SK-N-SH (cell line): Measurements from ENCODE around the gene TADA3. TPM values are rescaled to one million over a fixed set of nuclear protein-coding genes. Genes with fewer than 3 reads are reported as not detected.

Experiments
- CTCF ChIA-PET: fragments of 300-600, 350-600 bp; formaldehyde crosslinking; extraction: SDS; loops from one replicate; lab custom pipeline; 2021; lab: Yijun Ruan, JAX
- POLR2A ChIA-PET: fragments of 350-600 bp; sonication (Branson Sonifier 250); formaldehyde crosslinking; extraction: SDS; loops from one replicate; lab custom pipeline; 2020; ENCODE audit warnings: antibody characterized with exemption, inconsistent platforms; lab: Yijun Ruan, JAX
- DNase-seq: peaks from one replicate; pipeline ENCODE4 v3.0.0; 2012
- H2AFZ ChIP-seq: fragments of 200-600 bp; sonication (generic); 2 replicates; pipeline ENCODE4 v1.8.1; 2016; ENCODE audit warnings: antibody characterized with exemption, mild to moderate bottlenecking, low read depth
- H3F3A ChIP-seq: fragments of 200-600 bp; sonication (generic); replicated peaks from 2 replicates; pipeline ENCODE3; 2016; ENCODE audit warnings: antibody characterized with exemption, mild to moderate bottlenecking; ENCODE audit not compliant: insufficient read depth
- H3K27ac ChIP-seq, 2 experiments: fragments of 200-500 bp in 1 of 2; fragments of 200-600 bp in 1 of 2; sonication (Bioruptor generic) in 1 of 2; sonication (generic), shearing (Covaris generic) in 1 of 2; 2 replicates each; pipeline versions ENCODE4 v1.5.1 to v1.6.1; 2014 to 2016; ENCODE audit warnings: low read depth in 2 of 2, inconsistent platforms in 1 of 2, low read length in 1 of 2, mild to moderate bottlenecking in 1 of 2, mixed read lengths in 1 of 2
- H3K27me3 ChIP-seq: fragments of 200-600 bp; sonication (generic), shearing (Covaris generic); 2 replicates; pipeline ENCODE4 v1.6.1; 2016; ENCODE audit warnings: mixed run types; ENCODE audit not compliant: insufficient read depth
- H3K36me3 ChIP-seq, 2 experiments: fragments of 200-500 bp in 1 of 2; fragments of 200-600 bp in 1 of 2; sonication (Bioruptor generic) in 1 of 2; sonication (generic) in 1 of 2; replicated peaks in 1 of 2; 2 replicates each; pipeline versions ENCODE3 to v1.5.1; 2014 to 2016; ENCODE audit warnings: low read length in 1 of 2, mild to moderate bottlenecking in 1 of 2; ENCODE audit not compliant: insufficient read depth in 2 of 2, control insufficient read depth in 1 of 2
- H3K4me1 ChIP-seq, 2 experiments: fragments of 200-500 bp in 1 of 2; fragments of 200-600 bp in 1 of 2; sonication (Bioruptor generic) in 1 of 2; sonication (generic), shearing (Covaris generic) in 1 of 2; 2 replicates each; pipeline versions ENCODE4 v1.5.1 to v1.6.1; 2014 to 2016; ENCODE audit warnings: low read depth in 1 of 2, low read length in 1 of 2, mixed run types in 1 of 2; ENCODE audit not compliant: insufficient read depth in 2 of 2, control insufficient read depth in 1 of 2
- H3K4me2 ChIP-seq: fragments of 200-600 bp; sonication (generic), shearing (Covaris generic); 2 replicates; pipeline ENCODE4 v1.6.1; 2017; ENCODE audit warnings: mixed run types
- H3K4me3 ChIP-seq, 2 experiments: fragments of 200-500 bp in 1 of 2; fragments of 200-600 bp in 1 of 2; sonication (Bioruptor generic) in 1 of 2; sonication (generic), shearing (Covaris generic) in 1 of 2; 2 replicates each; pipeline versions ENCODE4 v1.5.1 to v1.8.1; 2014 to 2016; ENCODE audit warnings: low read depth in 2 of 2, inconsistent platforms in 1 of 2, low read length in 1 of 2, mild to moderate bottlenecking in 1 of 2, mixed read lengths in 1 of 2, moderate library complexity in 1 of 2
- H3K79me2 ChIP-seq: fragments of 200-600 bp; sonication (generic); 2 replicates; pipeline ENCODE4 v1.8.1; 2017; ENCODE audit warnings: mild to moderate bottlenecking; ENCODE audit not compliant: insufficient read depth
- H3K9ac ChIP-seq: fragments of 200-600 bp; sonication (generic); 2 replicates; pipeline ENCODE4 v1.6.1; 2017; ENCODE audit warnings: mixed run types
- H3K9me2 ChIP-seq: fragments of 200-600 bp; sonication (generic); 2 replicates; pipeline ENCODE4 v1.6.1; 2017; ENCODE audit warnings: mixed run types
- H3K9me3 ChIP-seq: fragments of 200-600 bp; sonication (generic); 2 replicates; pipeline ENCODE4 v1.6.1; 2017; ENCODE audit warnings: mixed run types, mild to moderate bottlenecking, moderate library complexity
- H4K20me1 ChIP-seq: fragments of 200-600 bp; sonication (generic); 2 replicates; pipeline ENCODE4 v1.6.1; 2017; ENCODE audit warnings: mild to moderate bottlenecking, mixed run types; ENCODE audit not compliant: insufficient read depth
- ELF1 ChIP-seq: IDR thresholded peaks from 2 replicates; pipeline ENCODE4 v1.4.0; 2012
- FOSL2 ChIP-seq: IDR thresholded peaks from 2 replicates; pipeline ENCODE4 v1.4.0; 2012; ENCODE audit warnings: low read depth, mild to moderate bottlenecking, moderate library complexity, borderline replicate concordance
- GATA2 ChIP-seq: sonication (generic); formaldehyde crosslinking; IDR thresholded peaks from 2 replicates; pipeline ENCODE4 v1.5.0; 2020; ENCODE audit warnings: mild to moderate bottlenecking, missing genetic modification reagents
- JUND ChIP-seq: IDR thresholded peaks from 2 replicates; pipeline ENCODE4 v1.4.0; 2012
- MXI1 ChIP-seq: IDR thresholded peaks from 2 replicates; pipeline ENCODE4 v1.6.1; 2012; ENCODE audit warnings: mild to moderate bottlenecking, low read depth, low read length, improper control_type of control experiment
- POLR2AphosphoS5 ChIP-seq: IDR thresholded peaks from 2 replicates; pipeline ENCODE4 v1.6.1; 2012; ENCODE audit warnings: low read depth, low read length
- RAD21 ChIP-seq: IDR thresholded peaks from 2 replicates; pipeline ENCODE4 v1.6.1; 2012; ENCODE audit warnings: mild to moderate bottlenecking, low read length
- SIN3A ChIP-seq: IDR thresholded peaks from 2 replicates; pipeline ENCODE4 v1.6.1; 2012; ENCODE audit warnings: low read depth, mild to moderate bottlenecking, low read length, moderate library complexity, borderline replicate concordance
- TEAD4 ChIP-seq: IDR thresholded peaks from 2 replicates; pipeline ENCODE4 v1.4.0; 2012; ENCODE audit warnings: mild to moderate bottlenecking, borderline replicate concordance; ENCODE audit not compliant: insufficient read depth
- USF1 ChIP-seq: IDR thresholded peaks from 2 replicates; pipeline ENCODE4 v1.4.0; 2012; ENCODE audit warnings: low read depth, borderline replicate concordance
- WGBS: methylation state at CpG from one replicate; pipeline ENCODE4 v1.1.6; 2017; ENCODE audit warnings: low lambda C conversion rate; 5-methylcytosine and 5-hydroxymethylcytosine counted together
- polyA plus RNA-seq, 3 experiments: library from polyadenylated mRNA; depleted of rRNA; stranded (reverse); fragments of >200 nt; gene quantifications; 2 replicates each; pipeline ENCODE4 v1.2.3, GENCODE V29; 2012
- TF ChIP-seq, protein P1 (sequence below): fragments of 200-600 bp; sonication (generic); IDR thresholded peaks from 2 replicates; pipeline ENCODE4 v1.6.1; 2017; ENCODE audit warnings: antibody characterized with exemption, mild to moderate bottlenecking, moderate library complexity
- TF ChIP-seq, protein P2 (sequence below): IDR thresholded peaks from 2 replicates; pipeline ENCODE4; 2012

TADA3 gene
- polyA plus RNA-seq, 1 of the 3 experiments (the other 2 are of a cell fraction): 102 TPM

GRCh38 chr3:9732740-9733115 is 59.5 kb downstream of the TADA3 start:
- CTCF ChIA-PET: interaction anchor here (0.7 to 2.1 kb wide), 6 partner anchors 13 to 554 kb away, joined by 3 to 10 read pairs (median 4); partner anchors contain the start of genes CAMK1 and OGG1

More at GRCh38 chr3:9732740-9733115, 59.5 kb downstream of the TADA3 start:
- Histone ChIP-seq H3K9me3 (no peaks in the 10 kb centered on the region), H3K79me2 (peaks cover 60% of the 10 kb centered on the region), H2AFZ (no peak overlapping the region), H3K4me2 (peak overlapping the region; percentile 100), H3K27ac (0 out of 4 replicates have a peak overlapping the region, but pooled peaks of 1 of the 2 experiments have one; percentile 12), H3K36me3 (peaks cover 22 to 32% of the 10 kb centered on the region in 2 experiments), H3K27me3 (no peaks in the 10 kb centered on the region), H4K20me1 (peaks cover 25% of the 10 kb centered on the region), H3F3A (peaks cover 9% of the 10 kb centered on the region), H3K9ac (peak overlapping the region; percentile 98), H3K4me3 (peak overlapping the region; percentile 84 to 91), H3K9me2 (no peaks in the 10 kb centered on the region), H3K4me1 (peaks cover 5 to 12% of the 10 kb centered on the region in 2 experiments; a peak in 1 of 4 replicates)
- no peak for DNase-seq
- TF ChIP-seq, protein P1, sequence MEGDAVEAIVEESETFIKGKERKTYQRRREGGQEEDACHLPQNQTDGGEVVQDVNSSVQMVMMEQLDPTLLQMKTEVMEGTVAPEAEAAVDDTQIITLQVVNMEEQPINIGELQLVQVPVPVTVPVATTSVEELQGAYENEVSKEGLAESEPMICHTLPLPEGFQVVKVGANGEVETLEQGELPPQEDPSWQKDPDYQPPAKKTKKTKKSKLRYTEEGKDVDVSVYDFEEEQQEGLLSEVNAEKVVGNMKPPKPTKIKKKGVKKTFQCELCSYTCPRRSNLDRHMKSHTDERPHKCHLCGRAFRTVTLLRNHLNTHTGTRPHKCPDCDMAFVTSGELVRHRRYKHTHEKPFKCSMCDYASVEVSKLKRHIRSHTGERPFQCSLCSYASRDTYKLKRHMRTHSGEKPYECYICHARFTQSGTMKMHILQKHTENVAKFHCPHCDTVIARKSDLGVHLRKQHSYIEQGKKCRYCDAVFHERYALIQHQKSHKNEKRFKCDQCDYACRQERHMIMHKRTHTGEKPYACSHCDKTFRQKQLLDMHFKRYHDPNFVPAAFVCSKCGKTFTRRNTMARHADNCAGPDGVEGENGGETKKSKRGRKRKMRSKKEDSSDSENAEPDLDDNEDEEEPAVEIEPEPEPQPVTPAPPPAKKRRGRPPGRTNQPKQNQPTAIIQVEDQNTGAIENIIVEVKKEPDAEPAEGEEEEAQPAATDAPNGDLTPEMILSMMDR: no peak
- TF ChIP-seq TEAD4 (no peak), USF1 (no peak), FOSL2 (no peak), POLR2AphosphoS5 (no peak), RAD21 (no peak), JUND (no peak), ELF1 (no peak), GATA2 (CRISPR knock-in tag) (no peak), SIN3A (no peak), MXI1 (no peak)
- TF ChIP-seq, protein P2, sequence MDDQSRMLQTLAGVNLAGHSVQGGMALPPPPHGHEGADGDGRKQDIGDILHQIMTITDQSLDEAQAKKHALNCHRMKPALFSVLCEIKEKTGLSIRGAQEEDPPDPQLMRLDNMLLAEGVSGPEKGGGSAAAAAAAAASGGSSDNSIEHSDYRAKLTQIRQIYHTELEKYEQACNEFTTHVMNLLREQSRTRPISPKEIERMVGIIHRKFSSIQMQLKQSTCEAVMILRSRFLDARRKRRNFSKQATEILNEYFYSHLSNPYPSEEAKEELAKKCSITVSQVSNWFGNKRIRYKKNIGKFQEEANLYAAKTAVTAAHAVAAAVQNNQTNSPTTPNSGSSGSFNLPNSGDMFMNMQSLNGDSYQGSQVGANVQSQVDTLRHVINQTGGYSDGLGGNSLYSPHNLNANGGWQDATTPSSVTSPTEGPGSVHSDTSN: no peak
- POLR2A ChIA-PET: interaction anchor here (0.9 to 4.4 kb wide), 2 partner anchors 12 to 17 kb away, joined by 3 to 22 read pairs; partner anchors contain the start of gene OGG1
- 42% methylated on average over 7 of the region's 7 CpGs for WGBS
